ENCODE results near the gene OPTN. TPM values are rescaled to one million over a fixed set of nuclear protein-coding genes. Genes with fewer than 3 reads are reported as not detected.
A peak's percentile ranks its signal among the peaks of the same experiment; 100 is the strongest.

OPTN gene
- total and polyA plus RNA-seq, 7 donors: 53.5 to 127 (median 63.7) TPM

- Histone ChIP-seq H3K27me3 (no peaks in the 10 kb centered on the region), H3K36me3 (no peaks in the 10 kb centered on the region), H3K9me3 (no peaks in the 10 kb centered on the region), H3K4me1 (peaks cover 0 to 32% (median 24%) of the 10 kb centered on the region in 4 donors), H3K4me3 (peak overlapping the region; percentile 73 to 94 (median 94)), H3K27ac (peak overlapping the region; percentile 93 to 97 (median 95))
- 3 to 5% methylated on average over 35 of the region's 35 CpGs for WGBS, 2 donors
- no peak for TF ChIP-seq EP300 (IDR thresholded peaks at IDR 0.05)
- peak in 1 of 4 donors; percentile 15 for TF ChIP-seq POLR2AphosphoS5 (IDR thresholded peaks at IDR 0.05)
- peak; percentile 74 for DNase-seq
- intact Hi-C loops (cut with DNase I): loop anchor here (5.0 kb wide), 1 partner anchor 1058 kb away; the partner anchor contains the start of gene UPF2
Measured at GRCh38 chr10:13100349-13101294, 659 bp downstream of the OPTN start.

GRCh38 chr10:13102002-13102794 is 2.2 kb downstream of the OPTN start:
- no peaks in the 10 kb centered on the region for H3K9me3 ChIP-seq
- DNase-seq: no peak
- TF ChIP-seq POLR2AphosphoS5 (IDR thresholded peaks at IDR 0.05) (peak in 1 of 4 donors; percentile 21), EP300 (IDR thresholded peaks at IDR 0.05) (no peak), POLR2A (IDR thresholded peaks at IDR 0.05) (no peak), CTCF (IDR thresholded peaks at IDR 0.05) (no peak)
- H3K4me3 ChIP-seq: no peak overlapping the region
- H3K27ac ChIP-seq: peak overlapping the region; percentile 50 to 97 (median 94)
- WGBS, 2 donors: 73 to 75% methylated on average over 13 of the region's 13 CpGs
- intact Hi-C loops (cut with DNase I): loop anchor here (5.0 kb wide), 1 partner anchor 1060 kb away; the partner anchor contains the start of gene UPF2
- H3K36me3 ChIP-seq: no peaks in the 10 kb centered on the region
- peaks cover 0 to 32% (median 24%) of the 10 kb centered on the region in 4 donors for H3K4me1 ChIP-seq
- no peaks in the 10 kb centered on the region for H3K27me3 ChIP-seq

- Histone ChIP-seq H3K36me3 (no peaks in the 10 kb centered on the region), H3K27ac (no peak overlapping the region), H3K4me1 (peaks cover 0 to 32% (median 24%) of the 10 kb centered on the region in 4 donors), H3K4me3 (no peak overlapping the region), H3K9me3 (no peaks in the 10 kb centered on the region), H3K27me3 (no peaks in the 10 kb centered on the region)
- DNase-seq: no peak
- intact Hi-C loops (cut with DNase I): loop anchor here (5.0 kb wide), 1 partner anchor 1061 kb away; the partner anchor contains the start of gene UPF2
- WGBS, 2 donors: 93 to 96% methylated on average over 2 of the region's 2 CpGs
- TF ChIP-seq CTCF (IDR thresholded peaks at IDR 0.05) (no peak), POLR2AphosphoS5 (IDR thresholded peaks at IDR 0.05) (no peak), POLR2A (IDR thresholded peaks at IDR 0.05) (no peak)
Measured at GRCh38 chr10:13103554-13103953, 3.6 kb downstream of the OPTN start.

GRCh38 chr10:13104697-13105096 is 4.7 kb downstream of the OPTN start:
- no peak for TF ChIP-seq EP300 (IDR thresholded peaks at IDR 0.05)
- TF ChIP-seq POLR2AphosphoS5 (IDR thresholded peaks at IDR 0.05): no peak
- TF ChIP-seq POLR2A (IDR thresholded peaks at IDR 0.05): no peak
- TF ChIP-seq CTCF (IDR thresholded peaks at IDR 0.05): no peak
- no peak overlapping the region for H3K27ac ChIP-seq
- 96 to 97% methylated on average over 14 of the region's 14 CpGs for WGBS, 2 donors

More at GRCh38 chr10:13104697-13105096, 4.7 kb downstream of the OPTN start:
- intact Hi-C loops (cut with DNase I): loop anchor here (5.0 kb wide), 1 partner anchor 1062 kb away; the partner anchor contains the start of gene UPF2
- Histone ChIP-seq H3K4me3 (no peak overlapping the region), H3K4me1 (peaks cover 0 to 28% (median 19%) of the 10 kb centered on the region in 4 donors), H3K36me3 (peaks cover 0 to 9% (median 7%) of the 10 kb centered on the region in 4 donors), H3K27me3 (no peaks in the 10 kb centered on the region), H3K9me3 (no peaks in the 10 kb centered on the region)
- DNase-seq: no peak
